Cardiac fibroblast (primary cell): ENCODE data around the gene MAP2K4.
A peak's percentile ranks its signal among the peaks of the same experiment; 100 is the strongest.

Experiments used
- DNase-seq, 2 donors: peaks; one replicate each; pipeline versions ENCODE4 v3.0.0 to v3.0.0-alpha.2; 2010; ENCODE audit warnings: low read depth in 2 of 2
- H3K4me3 ChIP-seq, 2 donors: replicated peaks in 1 of 2; 1 replicate in 1 of 2; 2 replicates in 1 of 2; pipeline ENCODE4 v1.5.1; 2011; ENCODE audit warnings: low read depth in 2 of 2, low read length in 2 of 2, mild to moderate bottlenecking in 2 of 2, moderate library complexity in 1 of 2
- TF ChIP-seq, protein P1 (sequence below): IDR thresholded peaks from one replicate; pipeline ENCODE4 v1.5.1; 2011; ENCODE audit warnings: low read depth, mild to moderate bottlenecking, low read length, inconsistent platforms

Gene MAP2K4

DNA sequence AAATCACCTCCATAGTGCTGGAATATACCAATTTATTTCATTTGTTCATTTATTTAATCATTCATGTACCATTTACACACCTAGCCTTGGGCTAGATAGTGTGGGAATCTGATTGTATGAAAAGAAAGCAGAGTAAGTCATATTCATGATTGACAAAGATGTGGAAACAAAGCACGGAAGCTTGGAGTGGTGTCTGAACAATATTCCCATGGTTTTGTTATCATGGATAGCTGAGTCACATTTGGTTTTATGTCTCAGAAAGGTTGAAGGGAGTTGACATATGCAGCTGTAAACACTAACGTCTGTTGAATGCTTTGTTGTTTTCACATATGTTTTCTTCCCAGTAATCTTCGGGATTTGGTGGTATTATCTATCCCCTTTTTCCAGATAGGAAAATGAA lies 76.6 kb downstream of the MAP2K4 start:
- TF ChIP-seq, protein P1, sequence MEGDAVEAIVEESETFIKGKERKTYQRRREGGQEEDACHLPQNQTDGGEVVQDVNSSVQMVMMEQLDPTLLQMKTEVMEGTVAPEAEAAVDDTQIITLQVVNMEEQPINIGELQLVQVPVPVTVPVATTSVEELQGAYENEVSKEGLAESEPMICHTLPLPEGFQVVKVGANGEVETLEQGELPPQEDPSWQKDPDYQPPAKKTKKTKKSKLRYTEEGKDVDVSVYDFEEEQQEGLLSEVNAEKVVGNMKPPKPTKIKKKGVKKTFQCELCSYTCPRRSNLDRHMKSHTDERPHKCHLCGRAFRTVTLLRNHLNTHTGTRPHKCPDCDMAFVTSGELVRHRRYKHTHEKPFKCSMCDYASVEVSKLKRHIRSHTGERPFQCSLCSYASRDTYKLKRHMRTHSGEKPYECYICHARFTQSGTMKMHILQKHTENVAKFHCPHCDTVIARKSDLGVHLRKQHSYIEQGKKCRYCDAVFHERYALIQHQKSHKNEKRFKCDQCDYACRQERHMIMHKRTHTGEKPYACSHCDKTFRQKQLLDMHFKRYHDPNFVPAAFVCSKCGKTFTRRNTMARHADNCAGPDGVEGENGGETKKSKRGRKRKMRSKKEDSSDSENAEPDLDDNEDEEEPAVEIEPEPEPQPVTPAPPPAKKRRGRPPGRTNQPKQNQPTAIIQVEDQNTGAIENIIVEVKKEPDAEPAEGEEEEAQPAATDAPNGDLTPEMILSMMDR, result no peak

DNA sequence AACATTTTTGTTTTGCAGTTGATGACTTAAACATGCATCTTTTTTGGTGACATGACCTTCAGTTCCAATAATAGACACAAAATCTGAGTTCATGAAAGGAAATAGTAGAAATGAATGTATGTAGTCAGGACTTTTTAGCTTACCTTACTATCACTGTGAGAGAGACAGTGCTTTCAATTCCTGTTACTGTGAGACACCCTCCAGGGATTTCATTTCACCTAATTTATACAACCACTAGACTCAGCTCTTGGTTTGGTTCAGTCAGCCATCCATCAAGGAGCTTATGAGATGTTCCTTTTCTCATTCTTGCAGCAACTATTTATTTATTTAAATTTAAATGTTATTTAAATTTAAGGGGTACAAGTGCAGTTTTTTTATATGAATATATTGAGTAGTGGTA lies 77.9 kb downstream of the MAP2K4 start:
- TF ChIP-seq, protein P1, result no peak
- DNase-seq, result no peak
- H3K4me3 ChIP-seq, result no peak overlapping the region

More for the DNA sequence above, 76.6 kb downstream of the MAP2K4 start:
- peak; percentile 68 to 75 for DNase-seq
- no peak overlapping the region for H3K4me3 ChIP-seq

DNA sequence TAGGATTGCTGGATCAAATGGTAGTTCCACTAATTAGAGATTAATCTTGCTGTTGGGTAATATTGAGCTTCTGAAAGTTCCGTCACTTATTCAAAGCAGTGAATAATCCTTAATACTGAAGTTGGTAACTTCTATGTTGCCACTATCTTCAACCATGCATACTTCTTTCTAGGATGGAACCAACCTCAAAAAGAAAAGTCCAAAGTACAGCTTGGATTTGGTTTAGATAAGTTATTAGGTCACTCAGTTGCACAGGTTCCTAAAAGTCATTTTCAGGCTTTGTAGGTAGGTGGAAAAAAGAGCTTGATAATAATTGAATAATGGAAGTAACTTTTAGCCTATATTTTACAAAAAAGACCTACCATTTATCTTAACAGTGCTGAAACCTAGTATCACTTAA lies 78.7 kb downstream of the MAP2K4 start:
- H3K4me3 ChIP-seq, result no peak overlapping the region
- TF ChIP-seq, protein P1, result no peak
- no peak for DNase-seq

DNA sequence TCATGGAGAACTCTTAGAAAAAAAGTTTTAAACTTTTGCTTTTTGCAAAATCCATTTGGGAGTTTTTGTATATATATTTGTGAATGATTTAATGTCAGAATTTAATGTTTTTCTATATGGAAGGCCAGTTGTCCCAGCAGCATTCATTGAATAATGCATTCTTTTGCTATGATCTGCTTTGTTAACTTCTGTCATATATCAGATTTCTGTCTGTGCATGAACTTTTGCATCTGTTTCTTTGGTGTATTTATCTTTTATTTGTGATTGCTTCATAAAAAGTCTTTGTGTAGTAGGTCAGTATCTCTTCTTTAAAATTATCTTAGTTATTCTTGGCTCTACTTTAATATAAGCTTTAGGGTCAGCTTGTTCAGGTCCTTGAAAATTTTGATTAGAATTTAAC lies 84.2 kb downstream of the MAP2K4 start:
- H3K4me3 ChIP-seq, result no peak overlapping the region
- TF ChIP-seq, protein P1, result no peak
- no peak for DNase-seq

DNA sequence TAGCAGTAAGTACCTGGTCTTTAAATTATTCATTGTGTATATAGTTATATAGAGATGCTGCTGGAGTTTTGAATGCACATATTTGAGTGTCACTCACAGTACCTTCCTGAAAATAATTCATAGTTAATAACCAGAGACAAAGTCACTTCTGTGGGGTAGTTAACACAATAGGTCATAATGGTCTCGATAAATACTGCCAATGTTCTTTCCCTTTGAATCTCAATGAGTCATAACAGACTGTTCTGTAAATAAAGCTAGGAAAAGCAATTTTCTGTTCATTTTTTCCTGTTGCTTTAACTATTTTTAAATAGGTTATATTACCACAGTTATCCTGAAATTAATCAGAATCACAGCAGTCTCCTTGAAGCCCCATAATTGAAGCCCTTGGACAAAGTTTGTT lies 87.2 kb downstream of the MAP2K4 start:
- TF ChIP-seq, protein P1, result no peak
- DNase-seq, result peak in 1 of 2 donors; percentile 48
- no peak overlapping the region for H3K4me3 ChIP-seq

DNA sequence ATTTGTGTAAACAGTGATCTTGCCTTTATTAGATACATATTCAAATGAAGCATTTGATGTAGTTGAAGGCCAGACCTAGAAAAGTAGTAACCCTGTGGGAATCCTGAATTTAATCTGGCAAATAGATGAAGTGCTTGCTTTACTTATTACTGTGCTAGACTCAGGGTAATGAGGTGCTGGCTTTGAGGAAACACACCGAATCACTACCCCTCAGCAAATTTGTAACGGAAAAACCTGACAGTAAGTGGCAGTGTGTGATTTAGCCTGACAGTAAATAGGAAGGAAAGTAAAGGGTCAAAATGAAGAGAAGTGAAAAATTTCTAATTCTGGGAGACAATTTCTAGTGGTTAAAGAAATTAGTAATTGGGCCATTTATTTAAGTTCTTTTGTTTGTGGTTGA lies 90.2 kb downstream of the MAP2K4 start:
- no peak for DNase-seq
- no peak overlapping the region for H3K4me3 ChIP-seq
- TF ChIP-seq, protein P1, result no peak

DNA sequence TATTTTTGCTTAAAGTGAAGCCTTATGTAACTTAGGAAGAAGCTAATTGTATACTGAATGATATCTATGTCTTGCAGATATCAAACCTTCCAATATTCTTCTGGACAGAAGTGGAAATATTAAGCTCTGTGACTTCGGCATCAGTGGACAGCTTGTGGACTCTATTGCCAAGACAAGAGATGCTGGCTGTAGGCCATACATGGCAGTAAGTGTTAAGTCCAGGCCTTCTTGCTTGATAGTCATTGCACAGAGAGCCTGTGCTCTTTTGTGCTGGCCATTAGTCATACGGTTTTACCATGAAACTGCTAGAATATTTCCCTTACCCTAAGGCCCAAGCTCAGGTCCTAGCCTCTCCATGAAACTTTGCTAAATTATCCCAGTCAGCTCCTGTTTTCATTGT lies 92.5 kb downstream of the MAP2K4 start:
- DNase-seq, result no peak
- H3K4me3 ChIP-seq, result no peak overlapping the region
- TF ChIP-seq, protein P1, result no peak
